Pancreas (tissue), 10 donors: ENCODE results near the gene PIK3IP1. TPM values are rescaled to one million over a fixed set of nuclear protein-coding genes. Genes with fewer than 3 reads are reported as not detected.
A peak's percentile ranks its signal among the peaks of the same experiment; 100 is the strongest.

Source experiments
- ATAC-seq, 4 donors: fragments of 200-7000 bp; cut with Tn5 transposase; one replicate each; pipeline versions ENCODE4 v1.8.0 to v1.9.1; 2020; ENCODE audit warnings: mild to moderate bottlenecking in 4 of 4, moderate library complexity in 4 of 4
- DNase-seq, 6 donors: peaks; one replicate each; pipeline ENCODE4 v3.0.0-alpha.2; 2020
- FAIRE-seq: peaks from 2 replicates; lab custom pipeline; 2012; peaks lifted over from hg19 to GRCh38; lab: Jason Lieb, UNC
- H3K27ac ChIP-seq, 4 donors: fragments of 200-600 bp; sonication (generic); 1 replicate in 3 of 4; 2 replicates in 1 of 4; pipeline versions ENCODE4 v1.5.0 to v1.8.0; 2020
- H3K27me3 ChIP-seq, 4 donors: fragments of 200-600 bp; one replicate each; pipeline ENCODE4 v1.8.0; 2021
- H3K36me3 ChIP-seq, 3 donors: fragments of 200-600 bp; sonication (generic) in 1 of 3; one replicate each; pipeline versions ENCODE4 v1.5.0 to v1.8.0; 2020 to 2021
- H3K4me1 ChIP-seq, 3 donors: fragments of 200-600 bp; one replicate each; pipeline ENCODE4 v1.8.0; 2021
- H3K4me3 ChIP-seq, 4 donors: fragments of 200-600 bp; sonication (generic) in 2 of 4; one replicate each; pipeline versions ENCODE4 v1.5.0 to v1.8.0; 2020 to 2021
- H3K9me3 ChIP-seq, 4 donors: fragments of 200-600 bp; one replicate each; pipeline ENCODE4 v1.8.0; 2021
- CTCF ChIP-seq, 4 donors: fragments of 200-600 bp; sonication (generic) in 3 of 4; IDR thresholded peaks; one replicate each; pipeline versions ENCODE4 v1.5.0 to v1.8.0; 2021; ENCODE audit warnings: antibody characterized with exemption in 4 of 4
- WGBS, 2 donors: extraction: QIAGEN DNeasy Blood & Tissue Kit; methylation state at CpG; one replicate each; pipeline ENCODE4 v1.1.7; 2013; 5-methylcytosine and 5-hydroxymethylcytosine counted together
- intact Hi-C, 3 donors: fragments of 100-400 bp; cut with DNase I; formaldehyde crosslinking; loops; one replicate each; pipeline versions ENCODE4 v1.11.1 to v1.14.2; 2022
- polyA plus RNA-seq, 2 donors: library from polyadenylated mRNA; stranded (reverse); fragments of 200-250 nt; gene quantifications; one replicate each; pipeline ENCODE4 v1.2.3, GENCODE V29; 2013
- total RNA-seq, 6 donors: library from RNA; stranded (reverse); fragmentation: NEBNext Ultra II Directional in 4 of 6; extraction: Animal tissue kit (Norgen Biotek cat#: 25700) in 4 of 6; gene quantifications; one replicate each; pipeline versions ENCODE4 v1.2.1 to v1.2.4, GENCODE V29; 2021 to 2023
- donor health status: healthy with polysubstance abuse.
- donor health status: DM: no; HTN: no; CAD: no; lungs with moderate emphysema.
- donor health status: DM: no; HTN: no; CAD: no.
- donor health status: control.
- donor health status: control.
- donor health status: Bipolar disorder and iron deficiency.
- donor health status: DM: yes; HTN: yes; CAD: no.
- donor health status: DM: no; HTN: no; CAD: no.
- donor health status: DM: no; HTN: no; CAD: no.
- donor health status: DM: yes; HTN: yes; CAD: no.

Gene PIK3IP1
- total and polyA plus RNA-seq, 8 donors, result 2.4 to 24.5 (median 5.7) TPM

GRCh38 chr22:31339148-31339832 lies 47.0 kb upstream of the PIK3IP1 start:
- peak in 1 of 4 donors; percentile 1 for ATAC-seq
- intact Hi-C loops, result no loop called here
- Histone ChIP-seq H3K9me3 (no peaks in the 10 kb centered on the region), H3K4me1 (peaks cover 29 to 39% (median 37%) of the 10 kb centered on the region in 3 donors), H3K4me3 (no peak overlapping the region), H3K36me3 (peaks cover 0 to 8% (median 2%) of the 10 kb centered on the region in 3 donors), H3K27ac (peak overlapping the region; percentile 33 to 68 (median 54)), H3K27me3 (no peaks in the 10 kb centered on the region)
- no peak for FAIRE-seq
- WGBS, 2 donors, result 14 to 29% methylated on average over 6 of the region's 6 CpGs
- no peak for DNase-seq
- TF ChIP-seq CTCF (IDR thresholded peaks at IDR 0.05), result no peak

GRCh38 chr22:31337178-31337577 lies 44.9 kb upstream of the PIK3IP1 start:
- H3K9me3 ChIP-seq, result no peaks in the 10 kb centered on the region
- intact Hi-C loops, result no loop called here
- no peak overlapping the region for H3K4me3 ChIP-seq
- 81 to 84% methylated on average over 5 of the region's 5 CpGs for WGBS, 2 donors
- TF ChIP-seq CTCF (IDR thresholded peaks at IDR 0.05), result no peak
- DNase-seq, result no peak
- ATAC-seq, result peak in 2 of 4 donors; percentile 35 to 48
- H3K27me3 ChIP-seq, result no peaks in the 10 kb centered on the region
- no peak overlapping the region for H3K27ac ChIP-seq
- FAIRE-seq, result no peak
- peaks cover 27 to 36% (median 32%) of the 10 kb centered on the region in 3 donors for H3K4me1 ChIP-seq
- H3K36me3 ChIP-seq, result peaks cover 2 to 16% (median 7%) of the 10 kb centered on the region in 3 donors

- Histone ChIP-seq H3K4me3 (no peak overlapping the region), H3K4me1 (peaks cover 4 to 8% (median 5%) of the 10 kb centered on the region in 3 donors), H3K27me3 (no peaks in the 10 kb centered on the region), H3K36me3 (peaks cover 2 to 18% (median 8%) of the 10 kb centered on the region in 3 donors), H3K27ac (no peak overlapping the region), H3K9me3 (no peaks in the 10 kb centered on the region)
- no peak for DNase-seq
- TF ChIP-seq CTCF (IDR thresholded peaks at IDR 0.05), result no peak
- intact Hi-C loops, result no loop called here
- no peak for FAIRE-seq
- no peak for ATAC-seq
- WGBS, 2 donors, result 83 to 87% methylated on average over 5 of the region's 5 CpGs
Measured at GRCh38 chr22:31334329-31334728, 42.0 kb upstream of the PIK3IP1 start.

- Histone ChIP-seq H3K4me3 (no peak overlapping the region), H3K36me3 (peaks cover 2 to 25% (median 8%) of the 10 kb centered on the region in 3 donors), H3K9me3 (no peaks in the 10 kb centered on the region), H3K27me3 (no peaks in the 10 kb centered on the region), H3K27ac (no peak overlapping the region), H3K4me1 (peaks cover 0 to 3% (median under 1%) of the 10 kb centered on the region in 3 donors)
- TF ChIP-seq CTCF (IDR thresholded peaks at IDR 0.05), result no peak
- WGBS, 2 donors, result 73 to 74% methylated on average over 2 of the region's 2 CpGs
- intact Hi-C loops, result no loop called here
- DNase-seq (no peak), ATAC-seq (no peak), FAIRE-seq (no peak)
Measured at GRCh38 chr22:31333641-31334040, 41.4 kb upstream of the PIK3IP1 start.

DNA sequence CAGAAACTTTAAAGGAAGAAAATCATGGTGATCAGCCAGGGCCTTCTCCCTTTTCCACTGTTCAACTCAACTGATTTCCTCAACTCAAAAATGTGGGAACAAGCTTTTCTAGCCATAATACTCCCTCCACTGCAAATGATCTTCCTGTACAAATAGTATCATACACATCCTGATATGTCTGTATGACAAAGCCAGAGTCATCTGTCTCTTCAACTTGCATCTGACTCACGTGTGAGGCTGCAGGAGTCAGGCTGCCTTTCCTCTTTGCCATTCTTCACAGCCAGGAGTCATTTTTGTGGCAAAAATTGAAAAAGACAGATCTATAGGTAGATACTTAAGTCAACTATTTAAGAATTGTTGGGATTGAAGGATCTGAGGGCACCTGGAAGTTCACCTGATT lies 40.6 kb upstream of the PIK3IP1 start:
- H3K4me3 ChIP-seq, result no peak overlapping the region
- no peak for TF ChIP-seq CTCF (IDR thresholded peaks at IDR 0.05)
- DNase-seq, result no peak
- FAIRE-seq, result no peak
- no peak overlapping the region for H3K27ac ChIP-seq
- peaks cover 2 to 25% (median 8%) of the 10 kb centered on the region in 3 donors for H3K36me3 ChIP-seq
- no peaks in the 10 kb centered on the region for H3K4me1 ChIP-seq
- H3K9me3 ChIP-seq, result no peaks in the 10 kb centered on the region
- WGBS, 2 donors, result 70 to 74% methylated on average over 1 of the region's 1 CpG
- H3K27me3 ChIP-seq, result no peaks in the 10 kb centered on the region
- no peak for ATAC-seq
- intact Hi-C loops, result no loop called here
